RWPE2 (cell line): ENCODE data around the gene PTPRA.
"Not testable (repeated sequence)": the region's sequence is repeated elsewhere in the genome, so short reads cannot be mapped to it uniquely, and the experiment has no call there.

Source experiments
- ATAC-seq: fragments of 200-7000 bp; cut with Tn5 transposase; 3 replicates; pipeline ENCODE4 v1.9.1; 2021; ENCODE audit warnings: low read depth
- DNase-seq: peaks from one replicate; pipeline ENCODE4 v3.0.0-alpha.2; 2020; ENCODE audit warnings: low spot score
- H3K27ac ChIP-seq: fragments of 450-650 bp; 2 replicates; pipeline ENCODE4 v1.5.1; 2017; ENCODE audit warnings: mild to moderate bottlenecking; ENCODE audit not compliant: poor library complexity, severe bottlenecking
- H3K27me3 ChIP-seq: fragments of 250-450 bp; sonication (Bioruptor Pico); 2 replicates; pipeline ENCODE4 v1.5.1; 2021; ENCODE audit warnings: mild to moderate bottlenecking, moderate library complexity; ENCODE audit not compliant: insufficient read depth, poor library complexity, severe bottlenecking
- H3K36me3 ChIP-seq: fragments of 250-450 bp; sonication (Bioruptor Pico); 2 replicates; pipeline ENCODE4 v1.5.1; 2020; ENCODE audit warnings: low read depth, mild to moderate bottlenecking, moderate library complexity
- H3K4me1 ChIP-seq: fragments of 250-450 bp; sonication (Bioruptor Pico); 2 replicates; pipeline ENCODE4 v1.5.1; 2021; ENCODE audit warnings: mild to moderate bottlenecking, moderate library complexity; ENCODE audit not compliant: insufficient read depth, poor library complexity, severe bottlenecking
- H3K4me3 ChIP-seq: fragments of 250-450 bp; sonication (Bioruptor Pico); 2 replicates; pipeline ENCODE4 v1.5.1; 2021; ENCODE audit warnings: mild to moderate bottlenecking, moderate library complexity; ENCODE audit not compliant: severe bottlenecking
- H3K9me3 ChIP-seq: fragments of 250-450 bp; sonication (Bioruptor Pico); 2 replicates; pipeline ENCODE4 v1.5.1; 2021; ENCODE audit warnings: mild to moderate bottlenecking, moderate library complexity; ENCODE audit not compliant: severe bottlenecking
- CTCF ChIP-seq: fragments of 450-650 bp; IDR thresholded peaks from one replicate; pipeline ENCODE4 v1.5.1; 2017; ENCODE audit warnings: mild to moderate bottlenecking, moderate library complexity; ENCODE audit not compliant: poor library complexity, severe bottlenecking

PTPRA gene

GRCh38 chr20:2892376-2892775 lies 19.1 kb downstream of the PTPRA start:
- no peaks in the 10 kb centered on the region for H3K9me3 ChIP-seq
- H3K27me3 ChIP-seq = no peaks in the 10 kb centered on the region
- H3K4me3 ChIP-seq = no peak overlapping the region
- no peak for DNase-seq
- peaks cover 18% of the 10 kb centered on the region for H3K4me1 ChIP-seq
- TF ChIP-seq CTCF = no peak
- no peak for ATAC-seq
- no peak overlapping the region for H3K27ac ChIP-seq
- H3K36me3 ChIP-seq = no peaks in the 10 kb centered on the region

- Histone ChIP-seq H3K4me3 (no peak overlapping the region), H3K27ac (no peak overlapping the region), H3K9me3 (no peaks in the 10 kb centered on the region), H3K27me3 (no peaks in the 10 kb centered on the region), H3K4me1 (peaks cover 15% of the 10 kb centered on the region), H3K36me3 (no peaks in the 10 kb centered on the region)
- no peak for ATAC-seq
- no peak for DNase-seq
- TF ChIP-seq CTCF = no peak
Measured at GRCh38 chr20:2894221-2894620, 20.9 kb downstream of the PTPRA start.

GRCh38 chr20:2895154-2895553 lies 21.9 kb downstream of the PTPRA start:
- H3K9me3 ChIP-seq = not testable (repeated sequence)
- H3K4me1 ChIP-seq = peaks cover 12% of the 10 kb centered on the region

GRCh38 chr20:2899243-2899642 lies 26.0 kb downstream of the PTPRA start:
- Histone ChIP-seq H3K27me3 (no peaks in the 10 kb centered on the region), H3K4me3 (no peak overlapping the region), H3K36me3 (no peaks in the 10 kb centered on the region; the same call in 1 of the 2 replicates), H3K4me1 (no peaks in the 10 kb centered on the region), H3K27ac (no peak overlapping the region), H3K9me3 (no peaks in the 10 kb centered on the region)
- TF ChIP-seq CTCF = no peak
- no peak for DNase-seq
- ATAC-seq = no peak

More at GRCh38 chr20:2895154-2895553, 21.9 kb downstream of the PTPRA start:
- ATAC-seq, H3K4me3 ChIP-seq, H3K27me3 ChIP-seq, DNase-seq, H3K36me3 ChIP-seq, H3K27ac ChIP-seq: not testable (repeated sequence)

GRCh38 chr20:2900845-2901592 lies 27.7 kb downstream of the PTPRA start:
- TF ChIP-seq CTCF = no peak
- DNase-seq (no peak), ATAC-seq (no peak)
- Histone ChIP-seq H3K27ac (no peak overlapping the region), H3K4me3 (no peak overlapping the region), H3K27me3 (no peaks in the 10 kb centered on the region), H3K36me3 (no peaks in the 10 kb centered on the region; the same call in 1 of the 2 replicates), H3K4me1 (no peaks in the 10 kb centered on the region), H3K9me3 (no peaks in the 10 kb centered on the region)
